GM12878 (cell line): ENCODE data around the gene AKAP8. TPM values are rescaled to one million over a fixed set of nuclear protein-coding genes. Genes with fewer than 3 reads are reported as not detected.

Experiments used
- ATAC-seq: fragments of 200-7000 bp; cut with Tn5 transposase; 3 replicates; pipeline ENCODE4 v1.9.1; 2020; ENCODE audit warnings: mild to moderate bottlenecking, moderate library complexity
- BruUV-seq: library from RNA; stranded (reverse); fragments of 400-500 nt; replicated peaks from 2 replicates; lab custom pipeline; 2021; lab: Mats Ljungman, UMichigan
- CTCF ChIA-PET: fragments of 300-600 bp; sonication (Branson Sonifier 250); formaldehyde crosslinking; extraction: SDS; loops from one replicate; lab custom pipeline; 2021; ENCODE audit warnings: inconsistent platforms; lab: Yijun Ruan, JAX
- POLR2A ChIA-PET: fragments of 350-600 bp; formaldehyde crosslinking; extraction: SDS; loops from one replicate; lab custom pipeline; 2021; ENCODE audit warnings: inconsistent platforms; lab: Charles Lee
- RAD21 ChIA-PET: fragments of 300-600 bp; sonication (Branson Sonifier 250); formaldehyde crosslinking; loops from one replicate; lab custom pipeline; 2023; ENCODE audit warnings: antibody characterized with exemption; ENCODE audit not compliant: unreplicated experiment; lab: Charles Lee
- SMC1A ChIA-PET: fragments of 300-600 bp; sonication (Branson Sonifier 250); formaldehyde crosslinking; loops from one replicate; lab custom pipeline; 2023; ENCODE audit not compliant: unreplicated experiment, uncharacterized antibody; lab: Charles Lee
- DNase-seq: peaks from one replicate; pipeline ENCODE4 v3.0.0-alpha.2; 2011; ENCODE audit warnings: low read depth, low spot score
- FAIRE-seq: peaks from 3 replicates; lab custom pipeline; 2011; peaks lifted over from hg19 to GRCh38; lab: Jason Lieb, UNC
- H2AFZ ChIP-seq: 2 replicates; pipeline ENCODE4 v1.6.0; 2011; ENCODE audit warnings: low read depth, low read length, control low read depth; ENCODE audit not compliant: control insufficient read depth
- H3K27ac ChIP-seq: 2 replicates; pipeline ENCODE4 v1.5.1; 2011; ENCODE audit warnings: control low read depth; ENCODE audit not compliant: control insufficient read depth, insufficient read depth
- H3K27me3 ChIP-seq, 2 experiments: replicated peaks in 1 of 2; 2 replicates each; pipeline versions ENCODE4 v1.6.0 to v1.6.1; 2011; ENCODE audit warnings: low read length in 1 of 2; ENCODE audit not compliant: control insufficient read depth in 2 of 2, insufficient read depth in 2 of 2
- H3K36me3 ChIP-seq, 2 experiments: 2 replicates each; pipeline ENCODE4 v1.5.1; 2011; ENCODE audit warnings: low read length in 1 of 2; ENCODE audit not compliant: control insufficient read depth in 2 of 2, insufficient read depth in 2 of 2
- H3K4me1 ChIP-seq: 2 replicates; pipeline ENCODE4 v1.6.1; 2011; ENCODE audit warnings: mild to moderate bottlenecking, low read length, moderate library complexity, mixed read lengths; ENCODE audit not compliant: control insufficient read depth, insufficient read depth
- H3K4me2 ChIP-seq: 2 replicates; pipeline ENCODE4 v1.6.0; 2011; ENCODE audit warnings: control low read depth; ENCODE audit not compliant: control insufficient read depth, insufficient read depth
- H3K4me3 ChIP-seq: fragments of 200-600 bp; sonication (generic); 2 replicates; pipeline ENCODE4 v1.5.1; 2016
- H3K79me2 ChIP-seq: 2 replicates; pipeline ENCODE4 v1.6.0; 2011; ENCODE audit warnings: low read length; ENCODE audit not compliant: control insufficient read depth, insufficient read depth
- H3K9ac ChIP-seq: 2 replicates; pipeline ENCODE4 v1.8.0; 2011; ENCODE audit warnings: low read length, control low read depth, mixed read lengths; ENCODE audit not compliant: control insufficient read depth, insufficient read depth
- H3K9me3 ChIP-seq: replicated peaks from 3 replicates; pipeline ENCODE4 v1.5.1; 2011; ENCODE audit warnings: mild to moderate bottlenecking, low read length; ENCODE audit not compliant: control insufficient read depth, insufficient read depth
- H4K20me1 ChIP-seq: 2 replicates; pipeline ENCODE4 v1.6.0; 2011; ENCODE audit not compliant: control insufficient read depth, insufficient read depth
- CEBPB ChIP-seq, 2 experiments: fragments of 150-350 bp in 1 of 2; IDR thresholded peaks; 2 replicates each; pipeline ENCODE4 v1.6.1; 2012 to 2014; ENCODE audit warnings: low read depth in 2 of 2, low read length in 2 of 2, borderline replicate concordance in 1 of 2, inconsistent platforms in 1 of 2
- GABPA ChIP-seq: IDR thresholded peaks from 2 replicates; pipeline ENCODE4 v1.6.1; 2014; ENCODE audit warnings: antibody characterized with exemption, low read depth, mild to moderate bottlenecking, inconsistent platforms
- MEF2B ChIP-seq: fragments of 450-650 bp; IDR thresholded peaks from 2 replicates; pipeline ENCODE4 v1.6.1; 2018; ENCODE audit warnings: mild to moderate bottlenecking, moderate library complexity; ENCODE audit not compliant: partially characterized antibody, poor library complexity, severe bottlenecking
- NR2C2 ChIP-seq: IDR thresholded peaks from 2 replicates; pipeline ENCODE4 v1.6.1; 2011; ENCODE audit warnings: borderline replicate concordance, low read depth; ENCODE audit not compliant: control insufficient read depth, insufficient read length
- PML ChIP-seq: IDR thresholded peaks from 2 replicates; pipeline ENCODE4 v1.6.1; 2012; ENCODE audit warnings: low read length, inconsistent platforms
- POLR2AphosphoS2 ChIP-seq: IDR thresholded peaks from 2 replicates; pipeline ENCODE4 v1.6.1; 2011; ENCODE audit warnings: low read depth, mild to moderate bottlenecking, low read length, improper control_type of control experiment, moderate library complexity
- RAD21 ChIP-seq: IDR thresholded peaks from 2 replicates; pipeline ENCODE4 v1.6.1; 2011; ENCODE audit warnings: mild to moderate bottlenecking, low read depth, low read length, moderate library complexity; ENCODE audit not compliant: insufficient read depth
- RAD51 ChIP-seq: fragments of 450-650 bp; IDR thresholded peaks from 2 replicates; pipeline ENCODE4 v1.6.1; 2016; ENCODE audit warnings: moderate library complexity, mild to moderate bottlenecking, inconsistent platforms
- RB1 ChIP-seq: fragments of 450-650 bp; formaldehyde crosslinking; IDR thresholded peaks from 2 replicates; pipeline ENCODE4 v1.6.1; 2017; ENCODE audit warnings: mild to moderate bottlenecking, borderline replicate concordance
- SIN3A ChIP-seq: IDR thresholded peaks from 2 replicates; pipeline ENCODE4 v1.6.1; 2012; ENCODE audit warnings: low read depth, low read length, improper control_type of control experiment
- SMC3 ChIP-seq: IDR thresholded peaks from 2 replicates; pipeline ENCODE4 v1.6.1; 2011; ENCODE audit warnings: low read length, improper control_type of control experiment, borderline replicate concordance
- SREBF1 ChIP-seq: IDR thresholded peaks from 2 replicates; pipeline ENCODE4 v1.6.1; 2012; ENCODE audit warnings: mild to moderate bottlenecking, low read length
- TCF3 ChIP-seq: IDR thresholded peaks from 2 replicates; pipeline ENCODE4 v1.6.1; 2012; ENCODE audit warnings: low read depth, mild to moderate bottlenecking, low read length, borderline replicate concordance; ENCODE audit not compliant: insufficient read depth
- ZZZ3 ChIP-seq: IDR thresholded peaks from 2 replicates; pipeline ENCODE4 v1.6.1; 2011; ENCODE audit warnings: low read depth; ENCODE audit not compliant: control insufficient read depth, insufficient read length
- WGBS: methylation state at CpG from one replicate; pipeline ENCODE4 v1.1.6; 2016; ENCODE audit warnings: low lambda C conversion rate; ENCODE audit not compliant: insufficient replicate concordance, insufficient coverage; ENCODE audit errors: missing lambda C conversion rate; 5-methylcytosine and 5-hydroxymethylcytosine counted together
- in situ Hi-C: fragments of 300-500 bp; cut with MboI; formaldehyde crosslinking; loops from 9 replicates; pipeline ENCODE4 v1.14.3; 2018; ENCODE audit warnings: mixed read lengths
- intact Hi-C: fragments of 100-400 bp; cut with micrococcal nuclease; formaldehyde crosslinking; loops from one replicate; pipeline ENCODE4 v1.14.2; 2022; ENCODE audit not compliant: unreplicated experiment
- polyA plus RNA-seq, 11 experiments: library from polyadenylated mRNA; depleted of rRNA in 4 of 11; unstranded in 6 of 11; stranded (reverse) in 5 of 11; fragments of >200 nt; fragmentation: Nextera tagmentation in 4 of 11; fragmentation: Illumina TruSeq in 1 of 11; extraction: Ambion mirVana in 4 of 11; extraction: Trizol in 1 of 11; gene quantifications; 1 replicate in 1 of 11; 2 replicates in 10 of 11; pipeline versions ENCODE4 v1.2.1 to v1.2.3, GENCODE V29; 2011 to 2016; ENCODE audit warnings: inconsistent platforms in 2 of 11, missing spikeins in 2 of 11, low read depth in 1 of 11
- total RNA-seq, 4 experiments: library from RNA; depleted of rRNA in 3 of 4; stranded (reverse); fragments of >200 nt in 3 of 4; fragmentation: Illumina TruSeq in 1 of 4; extraction: Trizol in 1 of 4; gene quantifications; 2 replicates each; pipeline versions ENCODE4 v1.2.1 to v1.2.3, GENCODE V29; 2013 to 2021
- TF ChIP-seq, protein P1 (sequence below): fragments of 450-650 bp; formaldehyde crosslinking; IDR thresholded peaks from 2 replicates; pipeline ENCODE4 v1.5.0; 2022; ENCODE audit warnings: mild to moderate bottlenecking, missing genetic modification characterization

Gene AKAP8
- total and polyA plus RNA-seq, 10 of the 15 experiments (the other 5 are each of a cell fraction or from before 2014, with no cell fraction given) = 5.3 to 57.7 (median 20.6) TPM

DNA sequence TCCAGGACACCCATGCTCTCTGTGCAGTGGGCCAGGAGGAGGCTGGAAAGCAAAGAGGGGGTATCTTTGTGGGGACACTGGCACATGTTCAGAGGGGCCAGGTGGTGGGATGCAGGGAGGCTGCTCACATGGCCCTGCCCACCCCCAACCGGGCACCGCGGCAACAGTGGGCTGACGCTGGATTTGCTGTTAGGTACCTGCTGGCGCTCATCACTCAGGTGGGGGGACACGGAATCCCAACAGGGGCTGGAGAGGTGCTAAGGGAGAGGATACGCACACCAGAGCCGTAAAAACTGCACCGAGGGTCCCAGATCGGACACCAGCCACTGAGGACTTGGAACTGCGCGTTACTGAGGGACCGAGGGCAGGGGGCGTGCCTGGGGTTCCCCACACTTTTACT lies 20.0 kb upstream of the AKAP8 start:
- BruUV-seq = no TSS peak
- in situ Hi-C loops = no loop called here

DNA sequence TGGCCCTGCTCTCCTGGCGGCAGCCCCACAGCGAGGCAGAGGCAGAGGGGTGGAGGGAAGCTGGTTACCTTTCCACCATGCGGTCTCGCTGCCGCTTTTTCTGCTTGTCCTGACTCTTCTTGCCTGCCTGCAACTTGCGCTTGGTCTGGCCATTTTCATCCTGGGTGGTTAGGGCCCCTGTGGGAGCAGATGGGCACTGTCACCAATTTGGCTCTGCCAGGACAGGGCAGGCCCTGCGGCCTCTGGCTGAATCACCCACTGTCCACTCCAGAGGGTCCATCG lies 19.6 kb upstream of the AKAP8 start:
- H3K4me2 ChIP-seq = no peak overlapping the region
- no peak overlapping the region for H3K27ac ChIP-seq
- ATAC-seq (no peak), FAIRE-seq (no peak), DNase-seq (no peak)
- ChIA-PET RAD21 (no interaction called here), POLR2A (no interaction called here), SMC1A (no interaction called here), CTCF (no interaction called here)
- no peak overlapping the region for H3K9ac ChIP-seq
- intact Hi-C loops (no loop called here), in situ Hi-C loops (no loop called here)
- peaks cover 11% of the 10 kb centered on the region for H3K79me2 ChIP-seq
- no peaks in the 10 kb centered on the region for H3K9me3 ChIP-seq
- peaks cover 24 to 65% of the 10 kb centered on the region in 2 experiments for H3K36me3 ChIP-seq
- H3K27me3 ChIP-seq = no peaks in the 10 kb centered on the region
- no peak overlapping the region for H3K4me3 ChIP-seq
- no peak overlapping the region for H2AFZ ChIP-seq
- 77% methylated on average over 8 of the region's 8 CpGs for WGBS
- H4K20me1 ChIP-seq = peaks cover 10% of the 10 kb centered on the region; the same call in 1 of the 2 replicates
- no peaks in the 10 kb centered on the region for H3K4me1 ChIP-seq
- BruUV-seq = no TSS peak
- TF ChIP-seq RAD21 (no peak), PML (no peak), RB1 (no peak), SMC3 (no peak), CEBPB (IDR thresholded peaks at IDR 0.05; ENCODE audit: borderline replicate concordance in 1 of 2, low read depth in 2 of 2, low read length in 2 of 2) (no peak), SIN3A (no peak), NR2C2 (no peak), ZZZ3 (no peak), MEF2B (no peak), GABPA (no peak), SREBF1 (no peak), TCF3 (no peak)

More for the DNA sequence above, 20.0 kb upstream of the AKAP8 start:
- no peak overlapping the region for H3K27ac ChIP-seq
- peaks cover 24 to 65% of the 10 kb centered on the region in 2 experiments; a peak in 3 of 4 replicates for H3K36me3 ChIP-seq
- CTCF ChIA-PET = no interaction called here
- POLR2A ChIA-PET = no interaction called here
- 98% methylated on average over 14 of the region's 14 CpGs for WGBS
- FAIRE-seq (no peak), ATAC-seq (no peak), DNase-seq (no peak)
- peaks cover 10% of the 10 kb centered on the region; the same call in 1 of the 2 replicates for H4K20me1 ChIP-seq
- peaks cover 14% of the 10 kb centered on the region for H3K79me2 ChIP-seq
- SMC1A ChIA-PET = no interaction called here
- intact Hi-C loops = no loop called here
- no peaks in the 10 kb centered on the region for H3K27me3 ChIP-seq
- RAD21 ChIA-PET = no interaction called here
- no peak overlapping the region for H3K4me3 ChIP-seq
- H3K4me2 ChIP-seq = no peak overlapping the region
- H3K4me1 ChIP-seq = no peaks in the 10 kb centered on the region
- no peak overlapping the region for H3K9ac ChIP-seq
- H2AFZ ChIP-seq = no peak overlapping the region
- H3K9me3 ChIP-seq = no peaks in the 10 kb centered on the region
- TF ChIP-seq RAD51 (no peak), POLR2AphosphoS2 (no peak)
- TF ChIP-seq, protein P1, sequence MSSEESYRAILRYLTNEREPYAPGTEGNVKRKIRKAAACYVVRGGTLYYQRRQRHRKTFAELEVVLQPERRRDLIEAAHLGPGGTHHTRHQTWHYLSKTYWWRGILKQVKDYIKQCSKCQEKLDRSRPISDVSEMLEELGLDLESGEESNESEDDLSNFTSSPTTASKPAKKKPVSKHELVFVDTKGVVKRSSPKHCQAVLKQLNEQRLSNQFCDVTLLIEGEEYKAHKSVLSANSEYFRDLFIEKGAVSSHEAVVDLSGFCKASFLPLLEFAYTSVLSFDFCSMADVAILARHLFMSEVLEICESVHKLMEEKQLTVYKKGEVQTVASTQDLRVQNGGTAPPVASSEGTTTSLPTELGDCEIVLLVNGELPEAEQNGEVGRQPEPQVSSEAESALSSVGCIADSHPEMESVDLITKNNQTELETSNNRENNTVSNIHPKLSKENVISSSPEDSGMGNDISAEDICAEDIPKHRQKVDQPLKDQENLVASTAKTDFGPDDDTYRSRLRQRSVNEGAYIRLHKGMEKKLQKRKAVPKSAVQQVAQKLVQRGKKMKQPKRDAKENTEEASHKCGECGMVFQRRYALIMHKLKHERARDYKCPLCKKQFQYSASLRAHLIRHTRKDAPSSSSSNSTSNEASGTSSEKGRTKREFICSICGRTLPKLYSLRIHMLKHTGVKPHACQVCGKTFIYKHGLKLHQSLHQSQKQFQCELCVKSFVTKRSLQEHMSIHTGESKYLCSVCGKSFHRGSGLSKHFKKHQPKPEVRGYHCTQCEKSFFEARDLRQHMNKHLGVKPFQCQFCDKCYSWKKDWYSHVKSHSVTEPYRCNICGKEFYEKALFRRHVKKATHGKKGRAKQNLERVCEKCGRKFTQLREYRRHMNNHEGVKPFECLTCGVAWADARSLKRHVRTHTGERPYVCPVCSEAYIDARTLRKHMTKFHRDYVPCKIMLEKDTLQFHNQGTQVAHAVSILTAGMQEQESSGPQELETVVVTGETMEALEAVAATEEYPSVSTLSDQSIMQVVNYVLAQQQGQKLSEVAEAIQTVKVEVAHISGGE (CRISPR knock-in tag) = no peak
